Hepatocyte (in vitro differentiated cells): ENCODE measurements around the gene TPST1. TPM values are rescaled to one million over a fixed set of nuclear protein-coding genes. Genes with fewer than 3 reads are reported as not detected.

ENCODE experiments used
- DNase-seq: peaks from one replicate; pipeline ENCODE4 v3.0.0-alpha.2; 2016; ENCODE audit warnings: low spot score
- H2AFZ ChIP-seq: fragments of 200-600 bp; sonication (generic); 2 replicates; pipeline ENCODE4 v1.6.0; 2016; ENCODE audit warnings: antibody characterized with exemption, mild to moderate bottlenecking
- H3K27ac ChIP-seq: fragments of 200-600 bp; sonication (generic); 2 replicates; pipeline ENCODE4 v1.5.1; 2016; ENCODE audit warnings: mild to moderate bottlenecking
- H3K27me3 ChIP-seq: fragments of 200-600 bp; sonication (generic); 2 replicates; pipeline ENCODE4 v1.6.1; 2016
- H3K36me3 ChIP-seq: fragments of 200-600 bp; sonication (generic); replicated peaks from 2 replicates; pipeline ENCODE4 v1.5.1; 2016; ENCODE audit warnings: low read depth; ENCODE audit not compliant: insufficient read depth
- H3K4me1 ChIP-seq: fragments of 200-600 bp; sonication (generic); 2 replicates; pipeline ENCODE4 v1.5.1; 2016; ENCODE audit warnings: mild to moderate bottlenecking, moderate library complexity; ENCODE audit not compliant: insufficient read depth
- H3K4me2 ChIP-seq: fragments of 200-600 bp; sonication (generic); 2 replicates; pipeline ENCODE4 v1.6.0; 2016
- H3K4me3 ChIP-seq: fragments of 200-600 bp; sonication (generic); 2 replicates; pipeline ENCODE4 v1.5.1; 2016; ENCODE audit warnings: mild to moderate bottlenecking
- H3K79me2 ChIP-seq: fragments of 200-600 bp; sonication (generic); 2 replicates; pipeline ENCODE4 v1.6.0; 2017; ENCODE audit warnings: mild to moderate bottlenecking
- H3K9me2 ChIP-seq: fragments of 200-600 bp; sonication (generic); replicated peaks from 2 replicates; pipeline ENCODE4 v1.6.0; 2017; ENCODE audit warnings: mild to moderate bottlenecking; ENCODE audit not compliant: insufficient read depth
- H3K9me3 ChIP-seq: fragments of 200-600 bp; sonication (generic); 2 replicates; pipeline ENCODE4 v1.5.1; 2016; ENCODE audit warnings: low read depth, mild to moderate bottlenecking
- H4K20me1 ChIP-seq: fragments of 200-600 bp; sonication (generic); 2 replicates; pipeline ENCODE4 v1.6.0; 2016; ENCODE audit warnings: mild to moderate bottlenecking; ENCODE audit not compliant: insufficient read depth, poor library complexity, severe bottlenecking
- EZH2 ChIP-seq: fragments of 200-600 bp; sonication (generic); IDR thresholded peaks from 2 replicates; pipeline ENCODE4 v1.6.1; 2016; ENCODE audit warnings: antibody characterized with exemption, mild to moderate bottlenecking, borderline replicate concordance
- EZH2phosphoT487 ChIP-seq: fragments of 200-600 bp; sonication (generic); IDR thresholded peaks from one replicate; pipeline ENCODE4 v1.6.1; 2018; ENCODE audit warnings: antibody characterized with exemption, mild to moderate bottlenecking, low read depth, moderate library complexity; ENCODE audit not compliant: unreplicated experiment, severe bottlenecking
- WGBS: methylation state at CpG from one replicate; pipeline ENCODE4 v1.1.6; 2016; ENCODE audit warnings: low lambda C conversion rate; ENCODE audit errors: missing lambda C conversion rate; 5-methylcytosine and 5-hydroxymethylcytosine counted together
- polyA plus RNA-seq: library from polyadenylated mRNA; unstranded; fragments of >200 nt; fragmentation: Nextera tagmentation; extraction: Ambion mirVana; gene quantifications from 2 replicates; pipeline ENCODE4 v1.2.1, GENCODE V29; 2016
- total RNA-seq: library from RNA; depleted of rRNA; stranded (reverse); fragments of >200 nt; gene quantifications from 2 replicates; pipeline ENCODE4 v1.2.3, GENCODE V29; 2014
- TF ChIP-seq, protein P1 (sequence below): fragments of 200-600 bp; sonication (generic); IDR thresholded peaks from 2 replicates; pipeline ENCODE4 v1.5.1; 2016; ENCODE audit warnings: antibody characterized with exemption, mild to moderate bottlenecking; ENCODE audit not compliant: poor library complexity

The TPST1 gene
- total and polyA plus RNA-seq, 2 experiments from 2014 or later: 85.2 to 91.2 TPM

DNA sequence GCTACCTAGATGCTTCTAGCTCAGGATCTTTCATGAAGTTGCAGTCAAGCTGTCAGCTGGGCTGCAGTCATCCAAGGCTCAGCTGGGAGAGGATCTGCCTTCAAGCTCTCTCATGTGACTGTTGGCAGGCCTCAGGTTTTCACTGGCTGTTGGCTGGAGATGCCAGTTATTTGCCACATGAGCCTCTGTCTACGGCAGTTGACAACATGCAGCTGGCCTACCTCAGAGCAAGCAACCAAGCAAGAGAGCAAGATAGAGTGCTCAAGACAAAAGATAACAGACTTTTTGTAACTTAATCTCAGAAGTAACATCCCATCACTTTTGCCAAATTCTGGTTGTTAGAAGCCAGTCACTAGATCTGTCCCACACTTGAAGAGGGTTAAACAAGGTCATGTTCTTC is 125.8 kb downstream of the TPST1 start:
- Histone ChIP-seq H3K27me3 (no peaks in the 10 kb centered on the region), H3K4me3 (no peak overlapping the region), H2AFZ (no peak overlapping the region), H3K4me2 (no peak overlapping the region), H4K20me1 (no peaks in the 10 kb centered on the region), H3K36me3 (no peaks in the 10 kb centered on the region), H3K4me1 (peaks cover 35% of the 10 kb centered on the region), H3K27ac (peak overlapping the region; percentile 39), H3K9me2 (no peaks in the 10 kb centered on the region), H3K79me2 (peaks cover 57% of the 10 kb centered on the region), H3K9me3 (no peaks in the 10 kb centered on the region)
- no peak for TF ChIP-seq EZH2phosphoT487
- no peak for TF ChIP-seq EZH2
- TF ChIP-seq, protein P1, sequence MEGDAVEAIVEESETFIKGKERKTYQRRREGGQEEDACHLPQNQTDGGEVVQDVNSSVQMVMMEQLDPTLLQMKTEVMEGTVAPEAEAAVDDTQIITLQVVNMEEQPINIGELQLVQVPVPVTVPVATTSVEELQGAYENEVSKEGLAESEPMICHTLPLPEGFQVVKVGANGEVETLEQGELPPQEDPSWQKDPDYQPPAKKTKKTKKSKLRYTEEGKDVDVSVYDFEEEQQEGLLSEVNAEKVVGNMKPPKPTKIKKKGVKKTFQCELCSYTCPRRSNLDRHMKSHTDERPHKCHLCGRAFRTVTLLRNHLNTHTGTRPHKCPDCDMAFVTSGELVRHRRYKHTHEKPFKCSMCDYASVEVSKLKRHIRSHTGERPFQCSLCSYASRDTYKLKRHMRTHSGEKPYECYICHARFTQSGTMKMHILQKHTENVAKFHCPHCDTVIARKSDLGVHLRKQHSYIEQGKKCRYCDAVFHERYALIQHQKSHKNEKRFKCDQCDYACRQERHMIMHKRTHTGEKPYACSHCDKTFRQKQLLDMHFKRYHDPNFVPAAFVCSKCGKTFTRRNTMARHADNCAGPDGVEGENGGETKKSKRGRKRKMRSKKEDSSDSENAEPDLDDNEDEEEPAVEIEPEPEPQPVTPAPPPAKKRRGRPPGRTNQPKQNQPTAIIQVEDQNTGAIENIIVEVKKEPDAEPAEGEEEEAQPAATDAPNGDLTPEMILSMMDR: no peak
- DNase-seq: peak; percentile 16
- 67% methylated on average over 1 of the region's 1 CpG for WGBS

DNA sequence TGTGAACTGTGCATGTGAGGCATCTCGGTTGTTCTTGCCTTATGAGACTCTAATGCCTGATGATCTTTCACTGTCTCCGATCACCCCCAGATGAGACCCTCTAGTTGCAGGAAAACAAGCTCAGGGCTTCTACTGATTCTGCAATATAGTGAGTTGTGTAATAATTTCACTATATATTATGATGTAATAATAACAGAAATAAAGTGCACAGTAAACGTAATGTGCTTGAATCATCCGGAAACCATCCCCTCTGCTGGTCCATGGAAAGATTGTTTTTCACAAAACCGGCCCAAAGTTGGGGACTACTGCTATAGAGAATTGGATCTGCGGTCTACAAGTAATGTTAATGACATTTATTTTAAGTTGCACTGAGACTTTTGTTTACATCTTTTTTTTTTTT is 126.7 kb downstream of the TPST1 start:
- Histone ChIP-seq H3K4me3 (no peak overlapping the region), H4K20me1 (no peaks in the 10 kb centered on the region), H3K27me3 (no peaks in the 10 kb centered on the region), H3K9me3 (peaks cover 8% of the 10 kb centered on the region), H3K4me1 (peaks cover 26% of the 10 kb centered on the region), H3K4me2 (no peak overlapping the region), H3K36me3 (no peaks in the 10 kb centered on the region), H3K9me2 (no peaks in the 10 kb centered on the region), H3K27ac (peak overlapping the region; percentile 39), H2AFZ (no peak overlapping the region), H3K79me2 (peaks cover 59% of the 10 kb centered on the region)
- no peak for TF ChIP-seq EZH2phosphoT487
- TF ChIP-seq, protein P1: no peak
- no peak for TF ChIP-seq EZH2
- no peak for DNase-seq
- WGBS: 90% methylated on average over 6 of the region's 6 CpGs

DNA sequence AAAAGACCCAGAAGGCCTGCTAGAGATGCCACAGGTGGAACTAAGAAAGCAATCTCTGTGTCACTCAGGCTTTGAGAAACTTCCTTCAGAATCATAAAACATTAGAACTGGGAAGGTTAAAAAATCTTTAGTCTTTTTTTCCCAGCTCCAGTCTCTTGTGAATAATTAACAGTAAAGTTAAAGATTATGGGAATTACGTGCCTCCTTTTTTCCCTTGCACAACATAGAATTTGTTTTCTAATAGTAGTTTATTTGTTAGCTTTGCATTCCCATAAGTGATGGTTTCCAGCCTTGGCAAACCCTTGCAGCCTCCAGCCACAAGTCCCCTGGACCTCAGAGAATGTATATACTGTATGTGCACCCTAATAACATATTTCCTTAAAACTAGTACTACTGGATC is 128.3 kb downstream of the TPST1 start:
- peak overlapping the region; percentile 42 for H3K4me2 ChIP-seq
- no peak overlapping the region for H3K4me3 ChIP-seq
- no peak overlapping the region for H2AFZ ChIP-seq
- TF ChIP-seq, protein P1: no peak
- TF ChIP-seq EZH2 (no peak), EZH2phosphoT487 (no peak)
- WGBS: 52% methylated on average over 1 of the region's 1 CpG
- no peaks in the 10 kb centered on the region for H3K36me3 ChIP-seq
- no peaks in the 10 kb centered on the region for H3K27me3 ChIP-seq
- H3K9me2 ChIP-seq: no peaks in the 10 kb centered on the region
- H4K20me1 ChIP-seq: no peaks in the 10 kb centered on the region
- DNase-seq: no peak
- H3K27ac ChIP-seq: peak overlapping the region; percentile 79
- H3K4me1 ChIP-seq: peaks cover 24% of the 10 kb centered on the region
- H3K79me2 ChIP-seq: peaks cover 48% of the 10 kb centered on the region
- peaks cover 10% of the 10 kb centered on the region for H3K9me3 ChIP-seq

DNA sequence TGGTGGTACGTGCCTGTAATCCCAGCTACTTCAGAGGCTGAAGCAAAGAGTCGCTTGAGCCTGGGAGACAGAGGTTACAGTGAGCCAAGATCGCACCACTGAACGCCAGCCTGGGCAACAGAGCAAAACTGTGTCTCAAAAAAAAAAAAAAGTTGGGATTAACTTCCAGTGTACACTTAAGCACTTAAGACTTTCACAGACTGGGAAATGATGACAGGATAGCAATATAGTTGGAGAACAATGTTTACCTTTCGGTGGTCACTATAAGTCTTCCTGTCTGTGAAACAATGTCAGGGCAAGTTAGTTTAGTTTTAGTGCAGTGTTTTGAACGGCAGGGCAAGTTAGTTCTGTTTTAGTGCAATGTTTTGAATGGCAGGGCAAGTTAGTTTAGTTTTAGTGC is 130.2 kb downstream of the TPST1 start:
- no peak for DNase-seq
- Histone ChIP-seq H3K9me2 (no peaks in the 10 kb centered on the region), H3K9me3 (peaks cover 10% of the 10 kb centered on the region), H3K27me3 (no peaks in the 10 kb centered on the region), H3K4me3 (no peak overlapping the region), H3K4me1 (peaks cover 24% of the 10 kb centered on the region), H3K27ac (peak overlapping the region; percentile 77), H3K36me3 (no peaks in the 10 kb centered on the region), H3K4me2 (no peak overlapping the region), H4K20me1 (no peaks in the 10 kb centered on the region), H2AFZ (no peak overlapping the region), H3K79me2 (peaks cover 34% of the 10 kb centered on the region)
- 70% methylated on average over 6 of the region's 6 CpGs for WGBS
- TF ChIP-seq EZH2phosphoT487 (no peak), EZH2 (no peak)
- TF ChIP-seq, protein P1: no peak
